Peyer's patch (tissue), 4 donors: Measurements from ENCODE around the gene ATP2A2.

Experiments used
- POLR2A ChIP-seq, 2 donors: fragments of 450-650 bp; IDR thresholded peaks; one replicate each; pipeline ENCODE4 v1.5.1; 2017; ENCODE audit warnings: antibody characterized with exemption in 2 of 2, mild to moderate bottlenecking in 2 of 2, moderate library complexity in 2 of 2
- TF ChIP-seq, protein P1 (sequence below), 6 experiments: fragments of 450-650 bp in 4 of 6; fragments of 200-600 bp in 2 of 6; sonication (generic) in 1 of 6; IDR thresholded peaks; one replicate each; pipeline ENCODE4 v1.5.1; 2017 to 2019; ENCODE audit warnings: antibody characterized with exemption in 6 of 6, mild to moderate bottlenecking in 3 of 6, moderate library complexity in 1 of 6

DNA sequence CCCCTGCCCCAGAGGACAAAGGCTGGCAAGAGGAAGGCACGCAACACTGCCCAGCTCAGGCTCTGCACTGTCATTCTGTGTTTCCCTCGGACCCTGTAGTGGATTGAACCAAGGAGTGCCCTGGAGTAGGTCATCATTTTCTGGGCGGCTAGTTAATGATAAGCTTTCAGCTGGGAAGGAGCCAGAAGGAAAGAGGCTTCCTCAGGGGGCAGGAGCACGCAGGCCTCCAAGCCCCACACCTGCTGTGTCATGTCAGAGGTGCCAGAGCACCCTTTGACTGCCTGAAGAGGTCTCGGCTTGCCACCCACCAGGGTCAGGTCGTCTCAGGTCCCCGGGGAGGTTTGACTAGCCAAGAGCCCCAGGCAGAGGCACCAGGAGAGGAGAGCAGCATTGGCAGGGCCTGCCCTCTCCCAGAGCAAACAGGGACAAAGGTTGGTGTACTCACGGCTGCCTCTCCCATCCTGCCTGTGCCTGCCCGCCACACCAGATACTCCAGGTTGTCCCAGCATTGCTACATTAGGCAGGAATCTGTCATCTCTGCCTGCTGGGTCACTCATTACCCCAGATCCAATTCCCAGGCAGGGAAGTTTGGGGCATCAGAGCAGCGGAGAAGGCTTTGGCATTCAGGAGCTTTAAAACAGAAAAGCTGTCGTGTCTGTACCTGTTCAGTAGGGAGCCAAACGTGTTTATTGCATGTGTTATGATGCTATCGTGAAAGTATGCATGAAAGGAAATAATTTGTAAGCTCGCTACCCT, 33.5 kb upstream of the ATP2A2 start:
- TF ChIP-seq, protein P1, sequence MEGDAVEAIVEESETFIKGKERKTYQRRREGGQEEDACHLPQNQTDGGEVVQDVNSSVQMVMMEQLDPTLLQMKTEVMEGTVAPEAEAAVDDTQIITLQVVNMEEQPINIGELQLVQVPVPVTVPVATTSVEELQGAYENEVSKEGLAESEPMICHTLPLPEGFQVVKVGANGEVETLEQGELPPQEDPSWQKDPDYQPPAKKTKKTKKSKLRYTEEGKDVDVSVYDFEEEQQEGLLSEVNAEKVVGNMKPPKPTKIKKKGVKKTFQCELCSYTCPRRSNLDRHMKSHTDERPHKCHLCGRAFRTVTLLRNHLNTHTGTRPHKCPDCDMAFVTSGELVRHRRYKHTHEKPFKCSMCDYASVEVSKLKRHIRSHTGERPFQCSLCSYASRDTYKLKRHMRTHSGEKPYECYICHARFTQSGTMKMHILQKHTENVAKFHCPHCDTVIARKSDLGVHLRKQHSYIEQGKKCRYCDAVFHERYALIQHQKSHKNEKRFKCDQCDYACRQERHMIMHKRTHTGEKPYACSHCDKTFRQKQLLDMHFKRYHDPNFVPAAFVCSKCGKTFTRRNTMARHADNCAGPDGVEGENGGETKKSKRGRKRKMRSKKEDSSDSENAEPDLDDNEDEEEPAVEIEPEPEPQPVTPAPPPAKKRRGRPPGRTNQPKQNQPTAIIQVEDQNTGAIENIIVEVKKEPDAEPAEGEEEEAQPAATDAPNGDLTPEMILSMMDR (IDR thresholded peaks at IDR 0.05), result no peak
- TF ChIP-seq POLR2A (IDR thresholded peaks at IDR 0.05), result peak; percentile 57 to 73
